ENCODE measurements around the gene BABAM1. TPM values are rescaled to one million over a fixed set of nuclear protein-coding genes. Genes with fewer than 3 reads are reported as not detected.
"Not testable (repeated sequence)": the region's sequence is repeated elsewhere in the genome, so short reads cannot be mapped to it uniquely, and the experiment has no call there.

Gene BABAM1
- total RNA-seq, 1 donor from 2014 or later: 114 TPM

- DNase-seq (ENCODE audit: low spot score): no peak
- Mint-ChIP-seq H3K4me3 (peak overlapping the region; percentile 89), H3K9me3 (no peaks in the 10 kb centered on the region), H3K27ac (peak overlapping the region; percentile 96), H3K4me1 (ENCODE audit: low read depth) (peaks cover 16% of the 10 kb centered on the region), H3K36me3 (ENCODE audit: low read depth) (peaks cover 3% of the 10 kb centered on the region), H3K27me3 (ENCODE audit: insufficient read depth) (no peaks in the 10 kb centered on the region)
- intact Hi-C loops (cut with micrococcal nuclease): loop anchor here (2.0 kb wide), 1 partner anchor 32 kb away; no protein-coding TSS in a partner anchor
Measured at GRCh38 chr19:17266589-17266974, 661 bp upstream of the BABAM1 start.

GRCh38 chr19:17268754-17269153 lies 1.5 kb downstream of the BABAM1 start:
- no peaks in the 10 kb centered on the region for H3K27me3 Mint-ChIP-seq (ENCODE audit: insufficient read depth)
- peaks cover 16% of the 10 kb centered on the region for H3K4me1 Mint-ChIP-seq (ENCODE audit: low read depth)
- no peaks in the 10 kb centered on the region for H3K9me3 Mint-ChIP-seq
- H3K4me3 Mint-ChIP-seq: peak overlapping the region; percentile 89
- H3K36me3 Mint-ChIP-seq (ENCODE audit: low read depth): peaks cover 3% of the 10 kb centered on the region
- intact Hi-C loops (cut with micrococcal nuclease): no loop called here
- DNase-seq (ENCODE audit: low spot score): no peak
- no peak overlapping the region for H3K27ac Mint-ChIP-seq

- H3K27me3 Mint-ChIP-seq (ENCODE audit: insufficient read depth); H3K4me1 Mint-ChIP-seq (ENCODE audit: low read depth); DNase-seq (ENCODE audit: low spot score); H3K27ac Mint-ChIP-seq; H3K9me3 Mint-ChIP-seq; intact Hi-C loops (cut with micrococcal nuclease); H3K4me3 Mint-ChIP-seq: not testable (repeated sequence)
- H3K36me3 Mint-ChIP-seq (ENCODE audit: low read depth): peaks cover 17% of the 10 kb centered on the region
Measured at GRCh38 chr19:17274892-17275291, 7.6 kb downstream of the BABAM1 start.

GRCh38 chr19:17275441-17276175 lies 8.4 kb downstream of the BABAM1 start:
- H3K27ac Mint-ChIP-seq: no peak overlapping the region
- no peak for DNase-seq (ENCODE audit: low spot score)
- intact Hi-C loops (cut with micrococcal nuclease): no loop called here
- peaks cover 14% of the 10 kb centered on the region for H3K36me3 Mint-ChIP-seq (ENCODE audit: low read depth)
- H3K4me3 Mint-ChIP-seq: no peak overlapping the region
- no peaks in the 10 kb centered on the region for H3K4me1 Mint-ChIP-seq (ENCODE audit: low read depth)
- H3K27me3 Mint-ChIP-seq (ENCODE audit: insufficient read depth): no peaks in the 10 kb centered on the region
- no peaks in the 10 kb centered on the region for H3K9me3 Mint-ChIP-seq

- Mint-ChIP-seq H3K9me3 (no peaks in the 10 kb centered on the region), H3K4me1 (ENCODE audit: low read depth) (peaks cover 4% of the 10 kb centered on the region), H3K4me3 (no peak overlapping the region), H3K27me3 (ENCODE audit: insufficient read depth) (no peaks in the 10 kb centered on the region), H3K27ac (no peak overlapping the region), H3K36me3 (ENCODE audit: low read depth) (peaks cover 14% of the 10 kb centered on the region)
- no peak for DNase-seq (ENCODE audit: low spot score)
- intact Hi-C loops (cut with micrococcal nuclease): loop anchor here (1.0 kb wide), 1 partner anchor 12 kb away; the partner anchor contains the start of gene BABAM1
Measured at GRCh38 chr19:17279436-17279835, 12.2 kb downstream of the BABAM1 start.

GRCh38 chr19:17281391-17282304 lies 14.4 kb downstream of the BABAM1 start, which contains the start of gene ANKLE1:
Gene ANKLE1, plus strand, starts transcription at chr19:17281901. Its CDS starts 20 bp downstream, at chr19:17281921.
- H3K4me1 Mint-ChIP-seq (ENCODE audit: low read depth): peaks cover 4% of the 10 kb centered on the region
- peaks cover 7% of the 10 kb centered on the region for H3K36me3 Mint-ChIP-seq (ENCODE audit: low read depth)
- intact Hi-C loops (cut with micrococcal nuclease): loop anchor here (1.0 to 5.0 kb wide), 7 partner anchors 11 to 510 kb away; partner anchors contain the start of genes ABHD8 and OCEL1
- H3K4me3 Mint-ChIP-seq: peak within 1 kb of the TSS; percentile 89
- peak within 1 kb of the TSS; percentile 58 for H3K27ac Mint-ChIP-seq
- H3K27me3 Mint-ChIP-seq (ENCODE audit: insufficient read depth): no peaks in the 10 kb centered on the region
- H3K9me3 Mint-ChIP-seq: no peaks in the 10 kb centered on the region
- DNase-seq (ENCODE audit: low spot score): peak; percentile 12

- Mint-ChIP-seq H3K4me1 (ENCODE audit: low read depth) (peaks cover 4% of the 10 kb centered on the region), H3K27ac (peak overlapping the region; percentile 58), H3K36me3 (ENCODE audit: low read depth) (peaks cover 3% of the 10 kb centered on the region), H3K27me3 (ENCODE audit: insufficient read depth) (no peaks in the 10 kb centered on the region), H3K4me3 (peak overlapping the region; percentile 89), H3K9me3 (no peaks in the 10 kb centered on the region)
- peak; percentile 72 for DNase-seq (ENCODE audit: low spot score)
- intact Hi-C loops (cut with micrococcal nuclease): loop anchor here (1.0 to 5.0 kb wide), 7 partner anchors 10 to 511 kb away; partner anchors contain the start of genes ABHD8 and OCEL1
Measured at GRCh38 chr19:17282488-17283125, 15.4 kb downstream of the BABAM1 start.

- Mint-ChIP-seq H3K9me3 (no peaks in the 10 kb centered on the region), H3K36me3 (ENCODE audit: low read depth) (peaks cover 3% of the 10 kb centered on the region), H3K27me3 (ENCODE audit: insufficient read depth) (no peaks in the 10 kb centered on the region), H3K4me3 (no peak overlapping the region), H3K27ac (peak overlapping the region; percentile 34), H3K4me1 (ENCODE audit: low read depth) (peaks cover 4% of the 10 kb centered on the region)
- intact Hi-C loops (cut with micrococcal nuclease): loop anchor here (5.0 kb wide), 1 partner anchor 56 kb away; the partner anchor contains the start of gene OCEL1
- no peak for DNase-seq (ENCODE audit: low spot score)
Measured at GRCh38 chr19:17283504-17283996, 16.3 kb downstream of the BABAM1 start.

GRCh38 chr19:17285415-17286135 lies 18.3 kb downstream of the BABAM1 start:
- Mint-ChIP-seq H3K36me3 (ENCODE audit: low read depth) (no peaks in the 10 kb centered on the region), H3K4me1 (ENCODE audit: low read depth) (peaks cover 4% of the 10 kb centered on the region), H3K27me3 (ENCODE audit: insufficient read depth) (no peaks in the 10 kb centered on the region), H3K4me3 (no peak overlapping the region), H3K27ac (no peak overlapping the region), H3K9me3 (no peaks in the 10 kb centered on the region)
- intact Hi-C loops (cut with micrococcal nuclease): no loop called here
- no peak for DNase-seq (ENCODE audit: low spot score)

- Mint-ChIP-seq H3K9me3 (no peaks in the 10 kb centered on the region), H3K4me1 (ENCODE audit: low read depth) (peaks cover 4% of the 10 kb centered on the region), H3K4me3 (no peak overlapping the region), H3K36me3 (ENCODE audit: low read depth) (no peaks in the 10 kb centered on the region), H3K27me3 (ENCODE audit: insufficient read depth) (no peaks in the 10 kb centered on the region), H3K27ac (no peak overlapping the region)
- no peak for DNase-seq (ENCODE audit: low spot score)
- intact Hi-C loops (cut with micrococcal nuclease): no loop called here
Measured at GRCh38 chr19:17286263-17286662, 19.0 kb downstream of the BABAM1 start.

GRCh38 chr19:17286752-17287151 lies 19.5 kb downstream of the BABAM1 start:
- Mint-ChIP-seq H3K27me3 (ENCODE audit: insufficient read depth) (no peaks in the 10 kb centered on the region), H3K4me1 (ENCODE audit: low read depth) (peaks cover 4% of the 10 kb centered on the region), H3K27ac (no peak overlapping the region), H3K9me3 (no peaks in the 10 kb centered on the region), H3K36me3 (ENCODE audit: low read depth) (no peaks in the 10 kb centered on the region), H3K4me3 (no peak overlapping the region)
- intact Hi-C loops (cut with micrococcal nuclease): no loop called here
- no peak for DNase-seq (ENCODE audit: low spot score)

GRCh38 chr19:17289489-17289888 lies 22.2 kb downstream of the BABAM1 start:
- no peaks in the 10 kb centered on the region for H3K4me1 Mint-ChIP-seq (ENCODE audit: low read depth)

More at GRCh38 chr19:17289489-17289888, 22.2 kb downstream of the BABAM1 start:
- intact Hi-C loops (cut with micrococcal nuclease): no loop called here
- no peaks in the 10 kb centered on the region for H3K27me3 Mint-ChIP-seq (ENCODE audit: insufficient read depth)
- peak; percentile 22 for DNase-seq (ENCODE audit: low spot score)
- no peak overlapping the region for H3K4me3 Mint-ChIP-seq
- H3K36me3 Mint-ChIP-seq (ENCODE audit: low read depth): no peaks in the 10 kb centered on the region
- H3K27ac Mint-ChIP-seq: no peak overlapping the region
- no peaks in the 10 kb centered on the region for H3K9me3 Mint-ChIP-seq

Measured in activated T-helper 1 cell treated with anti-CD3 and anti-CD28 coated beads, Interleukin-12 subunit alpha, Interleukin-12 subunit beta, Interleukin-2, Interleukin-4 antibody, amounts not matched to agents 30 ng/mL and 10 ng/mL and 1 ng/mL, durations not matched to agents 14 hours and 24 hours and 36 hours (primary cell).